Effector memory CD4-positive, alpha-beta T cell (primary cell): Measurements from ENCODE around the gene ZNF232.

Source experiments
- DNase-seq, 3 donors: peaks; one replicate each; pipeline ENCODE4 v3.0.0-alpha.2; 2020
- H3K27ac ChIP-seq: 2 replicates; pipeline ENCODE4 v1.7.0; 2013; ENCODE audit warnings: mild to moderate bottlenecking, low read length, moderate library complexity; ENCODE audit not compliant: insufficient read depth, poor library complexity, severe bottlenecking
- H3K27me3 ChIP-seq: replicated peaks from 2 replicates; pipeline ENCODE4 v1.7.0; 2013; ENCODE audit warnings: mild to moderate bottlenecking, low read length; ENCODE audit not compliant: insufficient read depth, control insufficient read depth, poor library complexity, severe bottlenecking
- H3K36me3 ChIP-seq: 2 replicates; pipeline ENCODE4 v1.7.0; 2013; ENCODE audit warnings: mild to moderate bottlenecking, low read length, moderate library complexity; ENCODE audit not compliant: control insufficient read depth, insufficient read depth
- H3K4me1 ChIP-seq: 2 replicates; pipeline ENCODE4 v1.7.0; 2013; ENCODE audit warnings: low read length, mild to moderate bottlenecking; ENCODE audit not compliant: control insufficient read depth, insufficient read depth, poor library complexity, severe bottlenecking
- H3K4me3 ChIP-seq: 2 replicates; pipeline ENCODE4 v1.7.0; 2013; ENCODE audit warnings: low read length, low read depth, mild to moderate bottlenecking; ENCODE audit not compliant: insufficient read depth, poor library complexity, severe bottlenecking
- H3K9me3 ChIP-seq: 2 replicates; pipeline ENCODE4 v1.7.0; 2013; ENCODE audit warnings: mild to moderate bottlenecking, low read length, moderate library complexity; ENCODE audit not compliant: control insufficient read depth

Gene ZNF232

DNA sequence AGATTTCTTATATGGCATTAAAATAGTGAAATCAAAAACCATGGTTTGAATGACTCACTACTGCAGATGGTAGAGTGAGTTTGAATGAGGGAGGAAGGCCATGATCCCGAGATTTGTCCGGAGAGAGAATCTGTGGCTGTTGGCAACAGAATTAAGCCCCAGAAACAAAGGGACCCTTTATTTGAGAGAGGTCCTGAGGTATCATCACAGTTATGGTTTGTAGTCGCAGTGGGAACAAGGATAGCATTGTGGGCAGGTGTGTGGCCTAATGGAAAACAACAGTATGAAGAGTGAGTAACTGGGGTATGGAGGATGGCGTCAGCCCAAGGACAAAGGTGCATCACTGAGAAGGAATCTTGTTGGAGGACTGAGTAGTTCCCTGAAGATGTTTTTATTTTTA, 42.0 kb downstream of the ZNF232 start:
- Histone ChIP-seq H3K36me3 (no peaks in the 10 kb centered on the region), H3K27ac (no peak overlapping the region), H3K4me1 (no peaks in the 10 kb centered on the region), H3K4me3 (no peak overlapping the region), H3K9me3 (no peaks in the 10 kb centered on the region), H3K27me3 (no peaks in the 10 kb centered on the region)
- DNase-seq = no peak

- no peaks in the 10 kb centered on the region for H3K36me3 ChIP-seq
- H3K9me3 ChIP-seq = no peaks in the 10 kb centered on the region
- no peaks in the 10 kb centered on the region for H3K4me1 ChIP-seq
- no peak for DNase-seq
- no peak overlapping the region for H3K27ac ChIP-seq
- no peaks in the 10 kb centered on the region for H3K27me3 ChIP-seq
- no peak overlapping the region for H3K4me3 ChIP-seq
Measured at GRCh38 chr17:5068236-5068635, 43.4 kb downstream of the ZNF232 start.

DNA sequence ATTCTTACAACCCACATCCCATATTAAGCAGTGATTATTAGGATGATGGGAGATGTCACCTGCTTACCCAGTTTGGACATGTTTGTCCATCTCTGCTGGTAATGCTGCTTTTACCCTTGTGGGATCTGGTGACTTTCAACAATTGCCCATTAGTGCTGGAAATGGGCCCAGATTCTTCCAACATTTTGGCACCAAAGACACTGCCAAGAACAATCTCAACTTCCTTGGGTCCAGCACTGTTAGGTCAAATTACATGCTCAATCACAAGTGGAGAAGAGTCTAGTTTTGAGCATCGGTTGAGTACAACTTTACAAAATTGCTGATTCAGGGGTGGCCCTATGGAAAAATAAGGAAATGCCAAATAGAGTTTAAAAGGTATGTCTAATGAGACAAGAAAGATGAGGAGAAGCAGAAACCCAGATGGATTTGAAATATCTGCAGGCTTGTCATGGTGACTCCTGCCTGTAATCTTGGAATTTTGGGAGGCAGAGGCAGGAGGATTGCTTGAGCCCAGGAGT, 46.4 kb downstream of the ZNF232 start:
- DNase-seq = no peak
- Histone ChIP-seq H3K27ac (no peak overlapping the region), H3K36me3 (no peaks in the 10 kb centered on the region), H3K27me3 (no peaks in the 10 kb centered on the region), H3K4me1 (peaks cover 4% of the 10 kb centered on the region), H3K4me3 (no peak overlapping the region), H3K9me3 (no peaks in the 10 kb centered on the region)
